Stomach (tissue), 4 donors: ENCODE results near the gene TPST1.

Source experiments
- EP300 ChIP-seq: sonication (generic); formaldehyde crosslinking; IDR thresholded peaks from one replicate; pipeline ENCODE4 v1.6.1; 2017; ENCODE audit warnings: antibody characterized with exemption
- POLR2A ChIP-seq, 4 donors: fragments of 450-650 bp; IDR thresholded peaks; one replicate each; pipeline ENCODE4 v1.6.1; 2016; ENCODE audit warnings: antibody characterized with exemption in 4 of 4, control low read depth in 2 of 4, mild to moderate bottlenecking in 1 of 4, moderate library complexity in 1 of 4
- POLR2AphosphoS5 ChIP-seq, 3 donors: sonication (generic); formaldehyde crosslinking; IDR thresholded peaks; one replicate each; pipeline ENCODE4 v1.6.1; 2016; ENCODE audit warnings: antibody characterized with exemption in 3 of 3
- TF ChIP-seq, protein P1 (sequence below), 7 experiments: fragments of 450-650 bp in 4 of 7; fragments of 200-600 bp in 3 of 7; sonication (generic) in 3 of 7; IDR thresholded peaks; one replicate each; pipeline ENCODE4 v1.5.1; 2016 to 2019; ENCODE audit warnings: antibody characterized with exemption in 7 of 7, control low read depth in 2 of 7, mild to moderate bottlenecking in 1 of 7

DNA sequence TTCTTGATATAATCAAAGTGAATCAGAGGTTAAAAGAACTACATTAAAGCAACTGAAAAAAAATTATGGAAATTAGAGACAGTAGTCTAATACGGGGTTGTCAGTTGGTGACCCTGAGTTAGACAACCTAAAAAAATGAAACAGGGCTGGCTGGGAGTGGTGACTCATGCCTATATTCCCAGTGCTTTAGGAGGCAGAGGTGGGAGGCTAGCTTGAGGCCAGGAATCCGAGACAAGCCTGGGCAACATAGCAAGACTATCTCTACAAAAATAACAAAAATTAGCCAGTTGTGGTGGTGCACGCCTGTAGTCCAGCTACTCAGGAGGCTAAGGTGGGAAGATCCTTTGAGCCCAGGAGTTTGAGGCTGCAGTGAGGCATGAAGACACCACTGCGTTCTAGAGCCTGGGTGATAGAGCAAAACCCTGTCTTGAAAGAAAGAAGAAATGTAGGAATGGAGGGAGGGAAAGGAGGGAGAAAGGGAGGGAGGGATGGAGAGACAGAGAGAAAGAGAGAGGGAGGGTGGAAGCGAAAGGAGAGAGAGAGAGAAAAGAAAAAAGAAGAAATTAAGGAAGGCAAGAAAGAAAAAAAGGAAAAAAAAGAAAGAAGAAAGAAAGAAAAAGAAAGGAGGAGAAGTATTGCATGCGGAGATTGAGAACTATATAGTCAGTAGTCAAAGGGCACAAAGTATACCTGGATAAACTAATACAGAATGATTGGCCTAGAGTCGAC lies 166.1 kb downstream of the TPST1 start:
- TF ChIP-seq, protein P1, sequence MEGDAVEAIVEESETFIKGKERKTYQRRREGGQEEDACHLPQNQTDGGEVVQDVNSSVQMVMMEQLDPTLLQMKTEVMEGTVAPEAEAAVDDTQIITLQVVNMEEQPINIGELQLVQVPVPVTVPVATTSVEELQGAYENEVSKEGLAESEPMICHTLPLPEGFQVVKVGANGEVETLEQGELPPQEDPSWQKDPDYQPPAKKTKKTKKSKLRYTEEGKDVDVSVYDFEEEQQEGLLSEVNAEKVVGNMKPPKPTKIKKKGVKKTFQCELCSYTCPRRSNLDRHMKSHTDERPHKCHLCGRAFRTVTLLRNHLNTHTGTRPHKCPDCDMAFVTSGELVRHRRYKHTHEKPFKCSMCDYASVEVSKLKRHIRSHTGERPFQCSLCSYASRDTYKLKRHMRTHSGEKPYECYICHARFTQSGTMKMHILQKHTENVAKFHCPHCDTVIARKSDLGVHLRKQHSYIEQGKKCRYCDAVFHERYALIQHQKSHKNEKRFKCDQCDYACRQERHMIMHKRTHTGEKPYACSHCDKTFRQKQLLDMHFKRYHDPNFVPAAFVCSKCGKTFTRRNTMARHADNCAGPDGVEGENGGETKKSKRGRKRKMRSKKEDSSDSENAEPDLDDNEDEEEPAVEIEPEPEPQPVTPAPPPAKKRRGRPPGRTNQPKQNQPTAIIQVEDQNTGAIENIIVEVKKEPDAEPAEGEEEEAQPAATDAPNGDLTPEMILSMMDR (IDR thresholded peaks at IDR 0.05), result no peak
- TF ChIP-seq EP300 (no peak), POLR2A (IDR thresholded peaks at IDR 0.05) (no peak), POLR2AphosphoS5 (IDR thresholded peaks at IDR 0.05) (no peak)
